ENCODE data around the gene KCNH1. TPM values are rescaled to one million over a fixed set of nuclear protein-coding genes. Genes with fewer than 3 reads are reported as not detected.

KCNH1 gene
- total RNA-seq, 1 donor from 2014 or later: under 0.01 TPM

- FAIRE-seq (no peak), DNase-seq (ENCODE audit: low read depth) (no peak)
- Histone ChIP-seq H3K27me3 (ENCODE audit: control insufficient read depth, insufficient read depth, low read length) (no peaks in the 10 kb centered on the region), H3K36me3 (ENCODE audit: control insufficient read depth, insufficient read depth, low read length) (no peaks in the 10 kb centered on the region), H3K4me3 (ENCODE audit: low read depth, low read length) (no peak overlapping the region)
- TF ChIP-seq CTCF (IDR thresholded peaks at IDR 0.05; ENCODE audit: insufficient read depth, low read length, severe bottlenecking): no peak
These were observed 99.9 kb downstream of the KCNH1 start for GRCh38 chr1:211033921-211034525.

- TF ChIP-seq CTCF (IDR thresholded peaks at IDR 0.05; ENCODE audit: insufficient read depth, low read length, severe bottlenecking): no peak
- H3K27me3 ChIP-seq (ENCODE audit: control insufficient read depth, insufficient read depth, low read length): no peaks in the 10 kb centered on the region
- H3K36me3 ChIP-seq (ENCODE audit: control insufficient read depth, insufficient read depth, low read length): no peaks in the 10 kb centered on the region
- DNase-seq (ENCODE audit: low read depth) (no peak), FAIRE-seq (no peak)
- no peak overlapping the region for H3K4me3 ChIP-seq (ENCODE audit: low read depth, low read length)
These were observed 109.0 kb downstream of the KCNH1 start for GRCh38 chr1:211024901-211025300.

GRCh38 chr1:211019266-211019665 is 114.7 kb downstream of the KCNH1 start:
- FAIRE-seq (no peak), DNase-seq (ENCODE audit: low read depth) (no peak)
- Histone ChIP-seq H3K4me3 (ENCODE audit: low read depth, low read length) (no peak overlapping the region), H3K27me3 (ENCODE audit: control insufficient read depth, insufficient read depth, low read length) (no peaks in the 10 kb centered on the region), H3K36me3 (ENCODE audit: control insufficient read depth, insufficient read depth, low read length) (no peaks in the 10 kb centered on the region)
- no peak for TF ChIP-seq CTCF (IDR thresholded peaks at IDR 0.05; ENCODE audit: insufficient read depth, low read length, severe bottlenecking)

GRCh38 chr1:211018690-211019089 is 115.3 kb downstream of the KCNH1 start:
- H3K27me3 ChIP-seq (ENCODE audit: control insufficient read depth, insufficient read depth, low read length): no peaks in the 10 kb centered on the region
- H3K4me3 ChIP-seq (ENCODE audit: low read depth, low read length): no peak overlapping the region
- no peaks in the 10 kb centered on the region for H3K36me3 ChIP-seq (ENCODE audit: control insufficient read depth, insufficient read depth, low read length)
- TF ChIP-seq CTCF (IDR thresholded peaks at IDR 0.05; ENCODE audit: insufficient read depth, low read length, severe bottlenecking): no peak
- no peak for FAIRE-seq
- DNase-seq (ENCODE audit: low read depth): no peak

GRCh38 chr1:211017075-211017718 is 116.8 kb downstream of the KCNH1 start:
- Histone ChIP-seq H3K4me3 (ENCODE audit: low read depth, low read length) (no peak overlapping the region), H3K36me3 (ENCODE audit: control insufficient read depth, insufficient read depth, low read length) (no peaks in the 10 kb centered on the region), H3K27me3 (ENCODE audit: control insufficient read depth, insufficient read depth, low read length) (no peaks in the 10 kb centered on the region)
- DNase-seq (ENCODE audit: low read depth) (no peak), FAIRE-seq (no peak)
- no peak for TF ChIP-seq CTCF (IDR thresholded peaks at IDR 0.05; ENCODE audit: insufficient read depth, low read length, severe bottlenecking)

GRCh38 chr1:211014275-211014674 is 119.7 kb downstream of the KCNH1 start:
- H3K36me3 ChIP-seq (ENCODE audit: control insufficient read depth, insufficient read depth, low read length): no peaks in the 10 kb centered on the region
- H3K27me3 ChIP-seq (ENCODE audit: control insufficient read depth, insufficient read depth, low read length): no peaks in the 10 kb centered on the region
- TF ChIP-seq CTCF (IDR thresholded peaks at IDR 0.05; ENCODE audit: insufficient read depth, low read length, severe bottlenecking): no peak
- DNase-seq (ENCODE audit: low read depth) (no peak), FAIRE-seq (no peak)
- no peak overlapping the region for H3K4me3 ChIP-seq (ENCODE audit: low read depth, low read length)
